HEK293 (cell line): ENCODE results near the gene YIPF1.
"Not testable (repeated sequence)": the region's sequence is repeated elsewhere in the genome, so short reads cannot be mapped to it uniquely, and the experiment has no call there.

Experiments used
- CTCF ChIP-seq: fragments of 450-650 bp; formaldehyde crosslinking; IDR thresholded peaks from 2 replicates; pipeline ENCODE4 v1.5.1; 2016; ENCODE audit warnings: missing biosample characterization, missing genetic modification characterization
- GFI1B ChIP-seq: fragments of 450-650 bp; formaldehyde crosslinking; IDR thresholded peaks from 2 replicates; pipeline ENCODE4 v1.5.1; 2016; ENCODE audit warnings: missing biosample characterization, missing genetic modification characterization
- PBX3 ChIP-seq: sonication (generic); formaldehyde crosslinking; IDR thresholded peaks from 2 replicates; pipeline ENCODE4 v1.8.1; 2022; ENCODE audit warnings: mild to moderate bottlenecking, moderate library complexity, missing genetic modification reagents
- PRDM4 ChIP-seq: fragments of 450-650 bp; formaldehyde crosslinking; IDR thresholded peaks from 2 replicates; pipeline ENCODE4 v1.5.1; 2017; ENCODE audit warnings: missing biosample characterization, missing genetic modification characterization
- PRDM6 ChIP-seq: fragments of 450-650 bp; formaldehyde crosslinking; IDR thresholded peaks from 2 replicates; pipeline ENCODE4 v1.5.1; 2017; ENCODE audit warnings: missing biosample characterization, missing genetic modification characterization
- ZFP37 ChIP-seq: fragments of 450-650 bp; formaldehyde crosslinking; IDR thresholded peaks from 2 replicates; pipeline ENCODE4 v1.5.1; 2016; ENCODE audit warnings: missing biosample characterization, missing genetic modification characterization
- ZNF121 ChIP-seq: fragments of 450-650 bp; formaldehyde crosslinking; IDR thresholded peaks from 2 replicates; pipeline ENCODE4 v1.5.1; 2016; ENCODE audit warnings: missing biosample characterization, missing genetic modification characterization
- ZNF169 ChIP-seq: fragments of 450-650 bp; formaldehyde crosslinking; IDR thresholded peaks from 2 replicates; pipeline ENCODE4 v1.5.1; 2016; ENCODE audit warnings: missing biosample characterization, missing genetic modification characterization
- ZNF580 ChIP-seq: fragments of 450-650 bp; formaldehyde crosslinking; IDR thresholded peaks from 2 replicates; pipeline ENCODE4 v1.5.1; 2016; ENCODE audit warnings: missing biosample characterization, missing genetic modification characterization
- ZNF645 ChIP-seq: fragments of 450-650 bp; formaldehyde crosslinking; IDR thresholded peaks from 2 replicates; pipeline ENCODE4; 2016; ENCODE audit warnings: missing biosample characterization, missing genetic modification characterization
- ZNF776 ChIP-seq: fragments of 450-650 bp; formaldehyde crosslinking; IDR thresholded peaks from 2 replicates; pipeline ENCODE4 v1.5.0; 2017; ENCODE audit warnings: missing biosample characterization, missing genetic modification characterization, borderline replicate concordance

GRCh38 chr1:53815484-53815883, 74.1 kb downstream of the YIPF1 start:
- not testable (repeated sequence) for TF ChIP-seq CTCF (tag by site-specific recombination); ZNF169 (tag by site-specific recombination); PBX3 (CRISPR knock-in tag); GFI1B; ZNF121 (tag by site-specific recombination); PRDM6 (tag by site-specific recombination); ZFP37; ZNF645 (tag by site-specific recombination); ZNF776 (tag by site-specific recombination); PRDM4 (tag by site-specific recombination); ZNF580 (tag by site-specific recombination)
